Natural killer cell (primary cell): ENCODE measurements around the gene ARHGAP30. TPM values are rescaled to one million over a fixed set of nuclear protein-coding genes. Genes with fewer than 3 reads are reported as not detected.

Source experiments
- ATAC-seq, 3 donors: fragments of 150-1000 bp in 2 of 3; fragments of 200-7000 bp in 1 of 3; cut with Tn5 transposase; 1 replicate in 1 of 3; 2 replicates in 2 of 3; pipeline ENCODE4 v1.10.0; 2021; ENCODE audit warnings: mild to moderate bottlenecking in 2 of 3, moderate library complexity in 2 of 3
- DNase-seq, 2 donors: peaks; one replicate each; pipeline versions ENCODE4 v3.0.0 to v3.0.0-alpha.2; 2013 to 2021; ENCODE audit warnings: mixed read lengths in 1 of 2
- H3K27ac ChIP-seq: one replicate; pipeline ENCODE4 v1.5.1; 2013; ENCODE audit warnings: mild to moderate bottlenecking, low read length
- H3K27me3 ChIP-seq: one replicate; pipeline ENCODE4 v1.6.1; 2013; ENCODE audit warnings: low read length; ENCODE audit not compliant: control insufficient read depth, insufficient read depth
- H3K36me3 ChIP-seq: one replicate; pipeline ENCODE4 v1.6.1; 2013; ENCODE audit warnings: low read length; ENCODE audit not compliant: control insufficient read depth, insufficient read depth
- H3K4me1 ChIP-seq: one replicate; pipeline ENCODE4 v1.6.1; 2013; ENCODE audit warnings: low read length; ENCODE audit not compliant: control insufficient read depth, insufficient read depth
- H3K4me3 ChIP-seq: one replicate; pipeline ENCODE4 v1.5.1; 2013; ENCODE audit warnings: low read length
- H3K9me3 ChIP-seq: one replicate; pipeline ENCODE4 v1.6.1; 2013; ENCODE audit warnings: low read length; ENCODE audit not compliant: control insufficient read depth, insufficient read depth
- H3K27ac Mint-ChIP-seq, 2 donors: one replicate each; pipeline ENCODE4 v1.8.0; 2022; ENCODE audit warnings: mild to moderate bottlenecking in 2 of 2, mixed read lengths in 2 of 2, moderate library complexity in 1 of 2
- H3K27me3 Mint-ChIP-seq, 2 donors: one replicate each; pipeline ENCODE4 v1.8.0; 2022; ENCODE audit warnings: low read depth in 2 of 2, mixed read lengths in 2 of 2
- H3K36me3 Mint-ChIP-seq: one replicate; pipeline ENCODE4 v1.8.0; 2022; ENCODE audit warnings: mixed read lengths
- H3K4me1 Mint-ChIP-seq, 2 donors: one replicate each; pipeline ENCODE4 v1.8.0; 2022; ENCODE audit warnings: mixed read lengths in 2 of 2
- H3K4me3 Mint-ChIP-seq: one replicate; pipeline ENCODE4 v1.8.0; 2022; ENCODE audit warnings: mild to moderate bottlenecking, moderate library complexity, mixed read lengths
- H3K9me3 Mint-ChIP-seq, 2 donors: one replicate each; pipeline ENCODE4 v1.8.0; 2022; ENCODE audit warnings: mixed read lengths in 2 of 2
- CTCF ChIP-seq: fragments of 200-600 bp; IDR thresholded peaks from one replicate; pipeline ENCODE4 v1.8.0; 2022; ENCODE audit warnings: antibody characterized with exemption
- WGBS: methylation state at CpG from one replicate; pipeline ENCODE4 v1.1.7; 2013; ENCODE audit warnings: missing lambda C conversion rate; ENCODE audit not compliant: insufficient coverage; 5-methylcytosine and 5-hydroxymethylcytosine counted together
- intact Hi-C: fragments of 100-400 bp; cut with micrococcal nuclease; formaldehyde crosslinking; loops from one replicate; pipeline ENCODE4 v1.14.2; 2022
- total RNA-seq, 4 donors: library from RNA; stranded (reverse); fragments of 120-200 nt in 1 of 4; gene quantifications; one replicate each; pipeline versions ENCODE4 v1.2.3 to v1.2.4, GENCODE V29; 2013 to 2022

ARHGAP30 gene
- total RNA-seq, 3 donors from 2014 or later (not counting 1 experiment from before 2014, with no cell fraction given): 246 to 310 (median 272) TPM

- Histone ChIP-seq H3K27me3 (no peaks in the 10 kb centered on the region), H3K27ac (no peak overlapping the region), H3K4me3 (no peak overlapping the region), H3K36me3 (no peaks in the 10 kb centered on the region), H3K4me1 (no peaks in the 10 kb centered on the region), H3K9me3 (no peaks in the 10 kb centered on the region)
- Mint-ChIP-seq H3K27ac (no peak overlapping the region), H3K4me1 (no peaks in the 10 kb centered on the region), H3K36me3 (no peaks in the 10 kb centered on the region), H3K4me3 (no peak overlapping the region), H3K27me3 (no peaks in the 10 kb centered on the region), H3K9me3 (no peaks in the 10 kb centered on the region)
- ATAC-seq: no peak
- no peak for DNase-seq
- no peak for TF ChIP-seq CTCF
- 90% methylated on average over 7 of the region's 8 CpGs for WGBS
- intact Hi-C loops: no loop called here
These were observed 63.1 kb downstream of the ARHGAP30 start for GRCh38 chr1:161006563-161006962.

- intact Hi-C loops: no loop called here
- Histone ChIP-seq H3K9me3 (no peaks in the 10 kb centered on the region), H3K36me3 (peaks cover 23% of the 10 kb centered on the region), H3K27me3 (no peaks in the 10 kb centered on the region), H3K4me1 (no peaks in the 10 kb centered on the region), H3K27ac (no peak overlapping the region), H3K4me3 (no peak overlapping the region)
- TF ChIP-seq CTCF: no peak
- whole genome bisulfite sequencing: 95% methylated on average over 5 of the region's 5 CpGs
- peaks cover 0 to 6% of the 10 kb centered on the region in 2 donors for H3K4me1 Mint-ChIP-seq
- H3K27ac Mint-ChIP-seq: no peak overlapping the region
- H3K4me3 Mint-ChIP-seq: no peak overlapping the region
- ATAC-seq: no peak
- no peaks in the 10 kb centered on the region for H3K9me3 Mint-ChIP-seq
- H3K27me3 Mint-ChIP-seq: no peaks in the 10 kb centered on the region
- no peaks in the 10 kb centered on the region for H3K36me3 Mint-ChIP-seq
- DNase-seq: no peak
These were observed 68.2 kb downstream of the ARHGAP30 start for GRCh38 chr1:161001525-161001924.

GRCh38 chr1:161000736-161001480 lies 68.8 kb downstream of the ARHGAP30 start:
- H3K4me1 ChIP-seq: no peaks in the 10 kb centered on the region
- H3K27me3 ChIP-seq: no peaks in the 10 kb centered on the region
- H3K9me3 ChIP-seq: no peaks in the 10 kb centered on the region
- no peak overlapping the region for H3K27ac Mint-ChIP-seq
- no peak overlapping the region for H3K27ac ChIP-seq
- no peaks in the 10 kb centered on the region for H3K36me3 Mint-ChIP-seq
- no peak for TF ChIP-seq CTCF
- no peak overlapping the region for H3K4me3 ChIP-seq
- DNase-seq: no peak
- 94% methylated on average over 11 of the region's 11 CpGs for WGBS
- no peak for ATAC-seq
- no peaks in the 10 kb centered on the region for H3K9me3 Mint-ChIP-seq
- H3K4me3 Mint-ChIP-seq: no peak overlapping the region
- H3K36me3 ChIP-seq: peaks cover 23% of the 10 kb centered on the region
- no peaks in the 10 kb centered on the region for H3K27me3 Mint-ChIP-seq
- intact Hi-C loops: no loop called here
- H3K4me1 Mint-ChIP-seq: peaks cover 0 to 6% of the 10 kb centered on the region in 2 donors

GRCh38 chr1:160999376-160999775 lies 70.3 kb downstream of the ARHGAP30 start:
- Mint-ChIP-seq H3K9me3 (no peaks in the 10 kb centered on the region), H3K27me3 (no peaks in the 10 kb centered on the region), H3K27ac (no peak overlapping the region), H3K36me3 (no peaks in the 10 kb centered on the region), H3K4me1 (peaks cover 0 to 6% of the 10 kb centered on the region in 2 donors), H3K4me3 (no peak overlapping the region)
- intact Hi-C loops: loop anchor here (5.0 kb wide), 1 partner anchor 98 kb away; the partner anchor contains the start of gene KLHDC9
- Histone ChIP-seq H3K27me3 (no peaks in the 10 kb centered on the region), H3K9me3 (no peaks in the 10 kb centered on the region), H3K4me3 (no peak overlapping the region), H3K27ac (no peak overlapping the region), H3K4me1 (no peaks in the 10 kb centered on the region), H3K36me3 (peaks cover 23% of the 10 kb centered on the region)
- no peak for ATAC-seq
- no peak for DNase-seq
- no peak for TF ChIP-seq CTCF
- 96% methylated on average over 5 of the region's 5 CpGs for WGBS
